ENCODE data around the gene TDRD12. TPM values are rescaled to one million over a fixed set of nuclear protein-coding genes. Genes with fewer than 3 reads are reported as not detected.
A peak's percentile ranks its signal among the peaks of the same experiment; 100 is the strongest.

TDRD12 gene
- polyA plus RNA-seq, 1 donor (not counting 4 experiments of a cell fraction or from before 2014, with no cell fraction given) = 0.04 TPM

DNA sequence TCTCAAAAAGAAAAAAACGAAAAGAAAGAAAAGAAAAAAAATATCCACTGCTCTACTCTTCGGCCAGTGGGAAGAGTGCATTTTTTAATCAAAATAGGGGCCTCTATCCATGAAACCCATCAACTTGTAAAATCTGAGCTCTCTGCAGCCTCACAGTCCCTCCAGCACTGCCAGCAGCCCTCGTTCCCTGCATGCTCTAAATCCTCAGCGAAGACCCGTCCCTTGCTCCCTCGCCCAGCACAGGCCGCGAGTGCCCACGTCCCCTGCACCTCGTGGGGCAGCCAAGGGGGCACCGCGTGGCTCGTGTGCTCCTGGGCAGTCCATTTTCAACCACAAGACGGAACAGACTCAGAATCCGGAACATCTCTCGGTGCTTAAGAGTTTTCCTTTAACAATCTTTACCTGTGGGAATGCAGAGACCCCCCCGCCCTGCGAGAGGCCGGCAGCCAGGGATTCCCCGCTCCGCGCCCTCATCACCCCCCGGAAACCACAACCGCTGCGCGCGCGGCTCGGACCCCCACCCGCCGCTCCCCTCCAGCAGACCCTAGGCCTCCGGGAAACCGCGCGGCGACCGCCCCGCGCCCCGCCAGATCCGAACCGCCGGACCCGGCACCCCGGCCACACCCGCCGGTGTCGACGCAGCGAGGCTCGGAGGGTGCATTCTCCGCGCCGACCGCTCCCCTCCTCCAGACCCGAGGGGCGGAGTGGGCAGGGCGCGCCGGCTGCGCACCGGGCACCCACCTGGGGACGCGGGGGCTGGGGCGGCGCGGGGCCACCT, 45.2 kb upstream of the TDRD12 start:
- no peak for DNase-seq (ENCODE audit: low read depth, low spot score)
- peaks cover 0 to 6% of the 10 kb centered on the region in 2 experiments for H3K36me3 ChIP-seq (ENCODE audit: control insufficient read depth in 2 of 2, extremely low read depth in 1 of 2, insufficient read depth in 2 of 2, low read length in 2 of 2)
- H3K4me2 ChIP-seq (ENCODE audit: control insufficient read depth, extremely low read depth, insufficient read depth, low read depth, low read length) = peak overlapping the region; percentile 82
- H2AFZ ChIP-seq (ENCODE audit: control insufficient read depth, low read length) = peak overlapping the region; percentile 20
- peaks cover 7% of the 10 kb centered on the region for H3K4me1 ChIP-seq (ENCODE audit: control insufficient read depth, extremely low read depth, insufficient read depth, low read length)
- H3K9ac ChIP-seq (ENCODE audit: control insufficient read depth, extremely low read depth, insufficient read depth, low read length) = peak overlapping the region; percentile 83
- no peaks in the 10 kb centered on the region for H3K9me3 ChIP-seq (ENCODE audit: control insufficient read depth, low read depth, low read length)
- no peak for FAIRE-seq
- dilution Hi-C loops (cut with MboI; ENCODE audit: extremely low pct_ligation_motif_present, low sequenced_read_pairs) = no loop called here
- peaks cover 23% of the 10 kb centered on the region for H3K27me3 ChIP-seq (ENCODE audit: control insufficient read depth, extremely low read depth, insufficient read depth, low read length)
- H3K79me2 ChIP-seq (ENCODE audit: control insufficient read depth, insufficient read depth, low read length) = peaks cover 56% of the 10 kb centered on the region
- TF ChIP-seq, protein P1, sequence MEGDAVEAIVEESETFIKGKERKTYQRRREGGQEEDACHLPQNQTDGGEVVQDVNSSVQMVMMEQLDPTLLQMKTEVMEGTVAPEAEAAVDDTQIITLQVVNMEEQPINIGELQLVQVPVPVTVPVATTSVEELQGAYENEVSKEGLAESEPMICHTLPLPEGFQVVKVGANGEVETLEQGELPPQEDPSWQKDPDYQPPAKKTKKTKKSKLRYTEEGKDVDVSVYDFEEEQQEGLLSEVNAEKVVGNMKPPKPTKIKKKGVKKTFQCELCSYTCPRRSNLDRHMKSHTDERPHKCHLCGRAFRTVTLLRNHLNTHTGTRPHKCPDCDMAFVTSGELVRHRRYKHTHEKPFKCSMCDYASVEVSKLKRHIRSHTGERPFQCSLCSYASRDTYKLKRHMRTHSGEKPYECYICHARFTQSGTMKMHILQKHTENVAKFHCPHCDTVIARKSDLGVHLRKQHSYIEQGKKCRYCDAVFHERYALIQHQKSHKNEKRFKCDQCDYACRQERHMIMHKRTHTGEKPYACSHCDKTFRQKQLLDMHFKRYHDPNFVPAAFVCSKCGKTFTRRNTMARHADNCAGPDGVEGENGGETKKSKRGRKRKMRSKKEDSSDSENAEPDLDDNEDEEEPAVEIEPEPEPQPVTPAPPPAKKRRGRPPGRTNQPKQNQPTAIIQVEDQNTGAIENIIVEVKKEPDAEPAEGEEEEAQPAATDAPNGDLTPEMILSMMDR (optimal IDR thresholded peaks at IDR 0.05 in 1 of 3, IDR thresholded peaks at IDR 0.05 in 1 of 3, conservative IDR thresholded peaks at IDR 0.05 in 1 of 3; ENCODE audit: extremely low read depth in 1 of 3, insufficient read depth in 2 of 3, low read length in 3 of 3) = no peak
- no peak for TF ChIP-seq EZH2 (IDR thresholded peaks at IDR 0.05; ENCODE audit: low read length)
- peaks cover 4% of the 10 kb centered on the region for H3K9me1 ChIP-seq (ENCODE audit: control insufficient read depth, extremely low read depth, insufficient read depth, low read length)
- H3K4me3 ChIP-seq (ENCODE audit: control insufficient read depth in 2 of 3, extremely low read depth in 1 of 3, insufficient read depth in 2 of 3, low read depth in 1 of 3, low read length in 3 of 3) = peak overlapping the region; percentile 80 to 85 (median 84)
- H4K20me1 ChIP-seq (ENCODE audit: control insufficient read depth, extremely low read depth, insufficient read depth, low read length) = peaks cover 12% of the 10 kb centered on the region
- peak overlapping the region; percentile 63 for H3K27ac ChIP-seq (ENCODE audit: control insufficient read depth, insufficient read depth, low read length)

DNA sequence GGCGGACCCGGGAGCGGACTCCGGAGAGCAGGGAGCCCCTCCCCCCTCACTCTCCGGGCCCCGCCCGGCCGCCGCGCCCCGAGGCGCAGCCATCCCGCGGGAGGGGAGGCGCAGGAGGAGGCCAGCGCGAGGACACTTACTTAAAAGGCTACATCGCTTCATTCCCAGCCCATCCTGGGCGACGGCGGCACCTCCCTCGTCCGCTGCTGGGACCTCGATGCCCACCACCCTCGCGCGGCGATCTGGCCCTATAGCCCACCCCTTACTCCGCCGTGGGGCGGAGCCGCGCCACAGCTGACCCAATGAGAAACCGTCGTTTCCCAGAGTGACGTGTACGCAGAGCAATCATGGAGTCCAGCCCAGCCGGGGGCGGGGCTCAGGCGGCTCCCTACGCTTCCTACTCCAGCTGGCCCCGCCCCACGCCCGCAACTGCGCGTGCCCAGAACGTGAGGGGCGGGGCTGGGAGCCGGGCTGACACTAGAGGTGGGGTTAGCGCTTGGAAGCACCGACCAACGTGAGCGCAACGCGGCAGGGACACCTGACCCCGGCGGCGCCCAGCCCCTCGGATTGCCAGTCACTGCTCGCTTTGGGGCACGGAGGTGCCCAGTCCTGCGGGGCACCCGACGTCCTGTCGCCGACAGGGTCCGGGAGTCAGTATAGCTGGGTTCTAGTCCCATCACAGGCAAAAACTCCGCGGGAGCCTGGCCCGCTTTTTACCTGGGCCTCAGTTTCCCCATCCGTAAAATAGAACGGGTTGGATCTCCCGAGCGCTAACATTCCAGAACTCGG, 44.4 kb upstream of the TDRD12 start, which contains the start of gene ANKRD27:
Gene ANKRD27 (minus strand): TSS at position 250 of the 789 bp plus-strand sequence. CDS start 16,165 bp downstream, outside the sequence.
- H3K79me2 ChIP-seq (ENCODE audit: control insufficient read depth, insufficient read depth, low read length) = peaks cover 48% of the 10 kb centered on the region
- H4K20me1 ChIP-seq (ENCODE audit: control insufficient read depth, extremely low read depth, insufficient read depth, low read length) = peaks cover 12% of the 10 kb centered on the region
- no peak for TF ChIP-seq EZH2 (IDR thresholded peaks at IDR 0.05; ENCODE audit: low read length)
- TF ChIP-seq, protein P1 (optimal IDR thresholded peaks at IDR 0.05 in 1 of 3, IDR thresholded peaks at IDR 0.05 in 1 of 3, conservative IDR thresholded peaks at IDR 0.05 in 1 of 3; ENCODE audit: extremely low read depth in 1 of 3, insufficient read depth in 2 of 3, low read length in 3 of 3) = no peak
- dilution Hi-C loops (cut with MboI; ENCODE audit: extremely low pct_ligation_motif_present, low sequenced_read_pairs) = no loop called here
- no peaks in the 10 kb centered on the region for H3K9me3 ChIP-seq (ENCODE audit: control insufficient read depth, low read depth, low read length)
- peak within 1 kb of the TSS; percentile 83 for H3K9ac ChIP-seq (ENCODE audit: control insufficient read depth, extremely low read depth, insufficient read depth, low read length)
- peak within 1 kb of the TSS; percentile 96 for H2AFZ ChIP-seq (ENCODE audit: control insufficient read depth, low read length)
- peaks cover 4% of the 10 kb centered on the region for H3K9me1 ChIP-seq (ENCODE audit: control insufficient read depth, extremely low read depth, insufficient read depth, low read length)
- peak; percentile 85 for DNase-seq (ENCODE audit: low read depth, low spot score)
- H3K4me2 ChIP-seq (ENCODE audit: control insufficient read depth, extremely low read depth, insufficient read depth, low read depth, low read length) = peak within 1 kb of the TSS; percentile 92
- H3K4me1 ChIP-seq (ENCODE audit: control insufficient read depth, extremely low read depth, insufficient read depth, low read length) = peaks cover 7% of the 10 kb centered on the region
- peak within 1 kb of the TSS; percentile 63 for H3K27ac ChIP-seq (ENCODE audit: control insufficient read depth, insufficient read depth, low read length)
- no peak for FAIRE-seq
- peak within 1 kb of the TSS; percentile 80 to 85 (median 84) for H3K4me3 ChIP-seq (ENCODE audit: control insufficient read depth in 2 of 3, extremely low read depth in 1 of 3, insufficient read depth in 2 of 3, low read depth in 1 of 3, low read length in 3 of 3)
- peaks cover 23% of the 10 kb centered on the region for H3K27me3 ChIP-seq (ENCODE audit: control insufficient read depth, extremely low read depth, insufficient read depth, low read length)
- H3K36me3 ChIP-seq (ENCODE audit: control insufficient read depth in 2 of 2, extremely low read depth in 1 of 2, insufficient read depth in 2 of 2, low read length in 2 of 2) = peaks cover 0 to 6% of the 10 kb centered on the region in 2 experiments
